Bone marrow (tissue), 2 donors: ENCODE data around the gene HSPA12A.

Source experiments
- DNase-seq, 2 donors: peaks; one replicate each; lab custom pipeline; 2025; lab: John Stamatoyannopoulos, UW

Gene HSPA12A

DNA sequence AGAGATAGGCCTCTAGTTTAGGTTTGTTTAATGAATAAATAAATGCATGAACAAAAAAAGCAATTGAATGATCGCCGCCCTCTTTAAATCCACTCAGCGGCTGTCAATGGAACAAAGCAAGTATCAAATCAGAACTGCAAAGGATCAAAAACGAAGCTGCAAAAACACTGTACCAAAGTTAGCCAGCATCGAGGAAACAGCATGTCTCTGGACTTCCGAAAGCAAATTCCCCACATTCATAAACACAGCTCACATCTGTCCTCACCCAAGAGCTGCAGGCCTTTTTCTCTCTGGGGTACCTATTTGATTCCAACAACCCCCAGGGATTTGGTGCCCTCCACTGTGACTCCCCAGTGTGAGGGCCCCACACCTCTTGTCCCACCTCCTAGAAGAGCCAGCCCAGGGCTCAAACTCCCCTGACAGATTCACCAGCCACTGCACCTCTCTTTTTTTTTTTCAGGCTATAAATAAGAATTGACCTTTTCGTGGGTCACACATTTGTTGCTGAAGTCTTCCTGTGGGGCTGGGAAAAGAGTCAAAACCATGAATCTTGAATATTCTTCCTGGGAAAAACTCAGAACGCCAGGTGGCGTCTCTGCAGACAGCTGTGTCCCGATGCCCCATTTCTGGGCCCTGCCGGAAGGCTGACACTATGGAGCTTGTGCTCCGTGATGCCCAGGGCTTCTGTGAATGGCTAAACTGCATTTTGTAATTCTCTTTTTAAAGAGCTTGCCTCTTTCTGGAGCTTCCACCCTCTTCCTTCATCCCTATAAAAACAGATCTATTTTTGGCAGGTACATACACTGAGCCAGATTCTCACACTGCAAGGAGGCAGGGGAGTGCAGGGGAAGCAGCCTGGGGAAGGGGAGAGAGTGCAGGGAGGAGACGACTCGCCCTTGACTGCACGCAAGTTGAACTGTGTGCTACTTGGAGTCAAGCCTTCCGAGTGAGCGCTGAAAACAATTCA is 51.7 kb downstream of the HSPA12A start:
- no peak for DNase-seq

DNA sequence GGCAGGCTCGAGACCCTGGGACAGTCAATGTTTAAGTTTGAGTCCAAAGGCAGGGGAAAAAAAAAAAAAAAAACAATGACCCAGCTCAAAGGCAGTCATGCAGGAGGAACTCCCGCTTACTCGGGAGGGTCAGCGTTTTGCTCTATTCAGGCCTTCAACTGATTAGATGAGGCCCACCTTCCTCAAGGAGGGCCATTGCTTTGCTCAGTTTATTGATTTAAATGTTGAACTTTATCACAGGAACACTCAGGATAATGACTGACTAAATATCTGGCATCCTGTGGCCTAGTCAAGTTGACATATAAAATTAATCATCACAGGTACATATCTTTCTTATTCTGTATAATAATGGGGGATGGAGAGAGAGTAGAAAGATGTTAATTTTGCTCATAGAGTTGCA is 52.6 kb downstream of the HSPA12A start:
- no peak for DNase-seq

DNA sequence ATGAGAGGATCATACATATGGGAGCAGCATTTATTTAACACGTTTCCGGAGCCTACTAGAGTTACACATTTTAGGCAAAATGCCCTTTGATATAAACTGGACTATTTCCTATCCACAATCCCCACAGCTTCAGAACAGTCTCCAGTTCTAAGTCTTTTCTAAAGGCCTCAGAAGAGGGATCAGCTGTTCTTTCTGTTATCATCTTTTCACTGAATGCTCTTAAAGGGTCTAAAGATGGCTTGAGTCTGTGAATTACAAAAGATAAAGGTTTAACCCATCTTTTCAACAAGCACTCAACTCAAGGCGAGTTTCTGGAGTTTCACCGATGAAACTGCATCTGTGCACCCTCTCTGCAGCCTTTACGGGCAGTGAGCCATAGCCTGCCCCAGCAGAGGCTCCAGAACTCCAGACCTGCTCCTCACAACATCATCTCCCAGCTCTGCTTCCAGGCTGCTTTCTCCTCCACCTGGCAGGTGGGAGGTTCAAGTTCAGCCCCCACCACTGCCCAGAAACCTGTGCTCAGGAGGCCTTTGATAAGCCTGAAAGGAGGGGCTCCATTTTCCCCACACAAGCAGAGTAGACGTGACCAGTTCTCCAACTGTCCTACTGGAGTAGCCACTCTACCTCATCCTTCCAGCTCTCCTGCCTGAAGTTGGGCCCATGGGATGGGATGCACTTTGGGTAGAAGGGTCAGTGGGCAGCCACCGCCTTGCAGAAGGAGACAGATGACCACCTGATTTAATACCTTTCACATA is 53.4 kb downstream of the HSPA12A start:
- DNase-seq = no peak

DNA sequence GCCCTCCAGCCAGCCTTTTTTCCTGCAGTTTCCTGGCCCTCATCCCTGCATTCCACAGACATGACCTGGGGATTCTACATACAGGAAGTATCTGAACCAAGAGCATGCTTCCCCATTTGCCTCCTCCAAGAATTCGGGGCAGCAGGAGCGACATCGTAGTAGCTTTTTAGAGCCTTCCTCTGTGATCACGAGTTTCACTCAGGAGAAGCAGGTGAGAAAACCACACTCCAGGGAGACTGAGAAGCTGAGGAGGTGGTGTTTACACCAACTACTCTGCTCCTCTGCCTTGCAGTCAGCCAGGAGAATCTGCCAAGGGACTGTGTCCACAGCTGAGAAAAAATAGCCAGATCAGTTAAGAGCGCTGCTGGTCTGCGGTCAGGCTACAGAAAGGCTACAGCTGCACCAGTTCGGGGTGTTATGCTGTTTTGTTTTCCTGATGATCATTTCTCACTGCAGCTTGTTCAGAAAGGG is 54.1 kb downstream of the HSPA12A start:
- no peak for DNase-seq

DNA sequence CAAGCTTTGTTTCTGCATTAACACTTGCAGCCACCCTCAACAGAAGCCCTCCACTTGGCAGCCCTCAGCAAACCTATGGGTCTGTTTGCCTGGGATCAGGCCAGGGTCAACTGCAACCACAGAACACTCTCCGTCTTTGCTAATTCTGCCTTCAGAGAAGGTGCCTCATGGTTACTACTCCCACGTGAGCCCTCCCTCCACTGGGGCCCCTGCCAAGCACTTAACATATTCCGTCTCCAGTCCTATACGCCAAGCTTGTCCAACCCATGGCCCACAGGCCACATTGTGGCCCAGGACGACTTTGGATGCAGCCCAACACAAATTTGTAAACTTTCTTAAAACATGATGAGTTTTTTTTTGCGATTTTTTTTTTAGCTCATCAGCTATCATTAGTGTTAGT is 54.7 kb downstream of the HSPA12A start:
- no peak for DNase-seq

DNA sequence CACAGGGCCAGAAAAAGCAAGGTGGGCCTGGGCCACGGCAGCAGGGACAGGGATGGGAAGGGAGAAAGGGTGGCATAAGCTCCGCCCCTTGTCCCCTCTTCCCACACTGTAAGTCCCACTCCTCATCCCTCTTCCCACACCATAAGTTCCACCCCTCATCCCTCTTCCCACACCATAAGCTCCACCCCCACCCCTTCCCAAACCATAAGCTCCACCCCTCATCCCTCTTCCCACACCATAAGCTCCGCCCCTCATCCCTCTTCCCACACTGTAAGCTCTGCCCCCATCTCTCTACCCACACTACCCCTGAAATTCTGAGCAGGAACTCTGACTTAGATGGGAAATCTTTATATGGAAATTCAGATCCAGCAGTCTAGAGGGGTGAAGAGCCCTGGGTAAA is 55.7 kb downstream of the HSPA12A start:
- no peak for DNase-seq

DNA sequence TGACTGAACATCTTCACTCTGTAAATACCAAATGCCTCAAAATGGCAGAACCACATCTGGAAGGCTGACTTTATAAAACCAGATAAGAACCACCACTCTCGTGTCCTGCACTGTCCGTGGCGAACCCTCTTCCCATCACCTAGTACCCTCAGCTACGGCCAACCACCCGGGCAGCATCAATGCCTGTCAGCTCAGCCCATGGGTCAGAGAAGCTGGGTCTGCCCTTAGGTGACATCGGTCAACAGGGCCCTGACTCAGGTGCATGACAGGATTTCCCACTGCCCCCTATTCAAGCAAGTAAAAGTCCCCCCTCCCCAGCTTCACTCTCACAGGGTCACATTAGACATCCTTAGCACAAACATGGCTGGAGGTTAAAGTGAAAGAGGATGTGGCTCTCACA is 56.6 kb downstream of the HSPA12A start:
- DNase-seq = no peak

DNA sequence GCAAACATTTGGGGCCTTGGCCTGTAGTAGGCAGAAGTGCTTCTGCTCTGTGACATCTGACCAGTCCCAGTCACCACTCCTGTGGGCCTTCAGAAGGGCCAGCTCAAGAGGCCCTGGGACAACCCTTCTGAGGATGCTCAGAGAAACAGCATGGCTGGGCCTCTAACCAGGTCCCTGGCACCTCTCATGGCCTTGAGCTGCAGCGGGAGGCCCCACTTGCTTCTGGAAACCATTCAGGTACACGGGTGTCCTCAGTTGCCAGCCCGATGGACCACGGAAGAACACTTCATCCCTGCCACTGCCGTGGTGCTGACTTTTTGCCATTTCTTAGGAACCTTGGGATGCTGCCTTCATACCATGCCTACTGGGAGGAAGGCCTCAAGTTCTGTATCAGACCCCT is 57.6 kb downstream of the HSPA12A start:
- no peak for DNase-seq

DNA sequence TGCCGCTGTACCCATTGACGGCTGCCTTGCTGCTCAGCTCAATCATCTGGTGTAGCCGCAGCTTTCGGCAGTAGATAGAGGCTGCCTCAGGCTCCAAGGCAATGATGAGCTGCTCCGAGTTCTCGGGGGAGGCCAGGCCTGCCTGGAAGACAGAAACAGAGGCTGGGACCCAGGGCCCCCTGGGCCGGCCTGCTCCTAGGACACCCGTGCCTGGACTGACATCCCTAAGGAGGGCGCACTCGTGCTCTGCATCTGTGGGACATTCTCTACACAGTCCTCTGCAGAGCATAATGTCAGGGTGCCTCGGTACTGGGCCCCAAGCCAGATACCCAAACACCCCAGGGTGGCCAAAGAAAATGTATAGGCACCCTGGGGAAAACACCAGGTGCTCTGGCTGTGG is 58.5 kb downstream of the HSPA12A start:
- no peak for DNase-seq

DNA sequence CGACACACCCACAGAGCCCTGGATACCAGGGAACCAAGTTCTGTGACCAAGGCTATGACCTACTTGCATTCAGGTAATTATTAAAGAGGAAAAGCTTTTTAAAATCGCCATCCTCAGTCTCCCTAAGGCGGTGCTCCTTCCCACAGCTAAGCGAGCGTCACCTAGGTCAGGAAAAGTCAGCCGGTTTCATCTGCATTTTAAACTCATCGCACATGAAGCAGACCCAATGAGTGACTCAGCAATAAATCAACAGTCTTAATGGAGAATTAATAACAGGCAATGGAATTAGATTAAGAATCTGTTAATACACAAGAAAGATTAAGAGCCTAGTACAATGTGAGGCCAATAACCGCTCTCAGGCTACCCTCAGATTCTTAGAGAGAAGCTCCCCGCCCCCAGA is 59.2 kb downstream of the HSPA12A start:
- no peak for DNase-seq

DNA sequence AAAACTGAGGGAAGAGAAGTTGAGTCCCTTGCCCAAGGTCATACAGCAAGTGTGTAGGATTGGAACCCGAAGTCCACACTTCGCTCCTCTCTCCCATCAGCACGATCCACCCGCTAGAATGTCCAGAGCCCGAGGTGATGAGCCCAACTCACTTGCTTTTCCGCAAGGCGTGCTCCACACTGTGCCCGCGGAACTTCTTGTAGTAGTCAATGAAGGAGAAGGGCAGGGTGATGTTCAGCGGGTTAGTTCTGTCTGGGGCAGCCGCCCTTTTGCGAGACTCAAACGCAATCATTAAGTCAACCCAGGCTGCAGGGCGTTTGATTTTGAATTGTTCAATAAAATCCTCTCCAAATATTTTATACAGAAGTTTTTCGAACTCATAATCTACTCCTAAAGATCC is 63.0 kb downstream of the HSPA12A start:
- no peak for DNase-seq

DNA sequence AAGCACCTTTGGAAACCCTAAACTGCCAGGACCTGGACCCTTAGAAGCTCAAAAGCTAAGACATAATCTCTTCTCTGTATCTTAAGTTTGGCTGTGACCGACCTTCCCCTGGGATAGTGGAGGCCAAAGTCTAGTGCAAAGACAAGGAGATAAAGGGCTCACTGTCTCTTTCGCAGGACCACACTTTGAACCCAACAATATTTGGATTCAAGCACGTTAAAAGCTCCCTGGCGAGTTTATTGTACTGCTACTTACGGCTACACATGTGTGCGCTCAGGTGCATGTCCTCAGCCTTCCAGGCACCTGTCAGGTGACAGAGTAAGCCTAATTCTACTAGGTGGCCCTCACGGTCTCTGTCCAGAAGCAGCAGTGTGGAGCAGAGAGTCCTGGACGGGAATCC is 65.7 kb downstream of the HSPA12A start:
- DNase-seq = no peak

DNA sequence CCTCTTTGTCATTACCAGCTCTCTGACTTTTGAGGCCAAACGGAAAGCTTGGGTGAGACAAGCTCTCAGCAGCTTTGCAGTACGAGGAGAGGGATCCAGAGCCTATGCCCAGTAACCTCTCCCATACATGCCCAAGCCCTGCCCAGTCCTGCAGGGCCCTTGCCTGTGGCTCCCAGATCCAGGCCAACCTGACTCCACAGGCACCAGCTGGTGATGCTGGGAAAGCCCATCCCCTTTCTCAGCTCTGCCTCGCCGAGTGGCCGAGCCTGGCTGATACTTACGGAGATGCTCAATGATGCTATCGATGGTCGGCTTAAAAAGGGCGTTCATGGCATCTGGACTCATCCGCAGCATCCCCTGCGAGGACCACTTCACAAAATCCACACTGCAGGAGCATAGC is 66.2 kb downstream of the HSPA12A start:
- no peak for DNase-seq

DNA sequence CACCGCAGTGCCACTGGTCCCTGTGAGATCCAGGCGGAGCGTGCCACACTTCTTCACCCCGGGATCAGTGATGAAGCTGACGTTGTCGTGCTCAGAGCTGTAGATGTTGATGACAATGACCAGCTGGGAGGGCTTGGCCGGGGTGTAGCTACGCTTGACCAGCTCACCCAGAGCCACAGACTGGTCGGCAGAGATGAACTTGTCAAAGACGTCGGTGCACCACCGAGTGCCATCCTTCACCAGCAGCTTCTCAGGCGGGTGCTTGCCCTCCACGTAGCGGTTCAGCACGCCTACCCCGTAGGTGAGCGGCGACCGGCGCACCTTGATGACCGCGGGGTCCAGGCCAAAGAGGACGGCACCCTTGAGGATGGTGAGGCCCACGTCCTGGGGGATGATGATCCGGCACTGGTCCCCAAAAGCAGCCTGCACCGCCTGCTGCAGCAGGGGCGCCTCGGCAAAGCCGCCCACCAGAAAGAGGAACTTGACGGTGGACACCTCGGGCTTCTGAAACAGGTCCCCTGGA is 67.4 kb downstream of the HSPA12A start:
- no peak for DNase-seq

DNA sequence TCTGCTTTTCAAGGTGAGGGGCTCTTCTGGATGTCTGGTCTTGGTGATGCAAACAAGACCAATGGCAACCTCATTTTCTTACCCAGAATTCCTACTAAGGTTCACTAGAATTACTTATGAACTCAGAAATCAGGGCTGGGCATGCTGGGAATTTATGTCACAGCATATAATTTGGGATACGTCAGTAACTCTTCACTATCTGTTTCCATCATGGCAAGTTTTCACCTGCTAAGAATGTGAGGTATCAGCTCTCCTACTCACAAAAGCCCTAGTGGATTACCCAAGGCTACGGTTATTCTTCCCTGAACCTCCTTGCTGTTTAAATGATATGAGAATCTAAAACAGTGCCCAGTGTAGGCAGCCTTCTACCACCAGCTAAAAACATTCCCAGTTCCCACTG is 68.5 kb downstream of the HSPA12A start:
- DNase-seq = no peak

DNA sequence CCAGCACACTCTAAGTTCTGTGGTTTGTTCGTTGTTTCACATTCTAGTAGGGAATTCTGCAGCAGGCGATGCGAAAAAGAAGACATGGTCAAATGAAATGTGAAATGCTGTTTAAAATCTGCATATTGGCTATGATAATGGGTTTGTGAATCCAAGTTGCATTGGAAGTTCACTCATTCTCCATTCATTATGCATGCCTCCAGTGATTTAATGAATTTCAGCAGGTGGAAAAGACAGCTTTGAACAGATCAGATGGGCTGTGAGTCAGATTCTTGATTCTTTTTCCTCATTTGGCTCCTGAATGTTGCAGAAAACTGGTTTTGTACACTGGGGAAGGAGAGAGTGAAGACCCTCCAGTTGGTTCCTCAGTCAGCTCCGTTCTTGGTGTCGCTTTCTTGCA is 69.5 kb downstream of the HSPA12A start:
- DNase-seq = no peak

DNA sequence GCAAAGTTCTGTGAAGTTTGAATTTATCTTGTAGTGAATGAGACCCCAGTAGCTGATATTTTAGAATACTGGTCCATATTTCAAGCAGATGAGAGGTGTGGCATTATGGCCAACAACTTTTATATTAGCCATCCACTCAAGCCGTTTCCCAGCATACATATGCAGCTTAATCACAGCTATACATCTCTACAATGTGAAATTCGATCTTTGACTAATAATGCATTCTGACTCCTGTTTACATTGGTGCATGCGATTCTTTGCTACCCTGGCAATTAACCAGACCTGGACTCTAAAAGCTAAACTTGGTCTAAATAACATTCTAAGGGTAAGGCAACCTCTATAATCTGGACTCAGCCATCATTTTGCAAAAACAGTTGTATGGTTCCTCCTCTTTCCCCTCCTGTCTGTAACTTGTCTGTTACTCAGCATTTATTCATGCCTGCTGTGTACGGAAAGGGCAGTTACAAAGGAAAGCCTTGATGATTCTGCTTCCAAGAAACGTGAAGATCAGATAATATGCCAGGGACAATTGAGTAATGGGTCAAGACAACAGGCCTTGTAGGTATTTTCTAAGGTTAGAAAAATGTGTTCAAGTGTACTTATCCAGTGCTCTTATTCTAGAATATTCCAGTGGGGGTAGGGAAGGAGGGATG is 71.0 kb downstream of the HSPA12A start:
- DNase-seq = no peak

DNA sequence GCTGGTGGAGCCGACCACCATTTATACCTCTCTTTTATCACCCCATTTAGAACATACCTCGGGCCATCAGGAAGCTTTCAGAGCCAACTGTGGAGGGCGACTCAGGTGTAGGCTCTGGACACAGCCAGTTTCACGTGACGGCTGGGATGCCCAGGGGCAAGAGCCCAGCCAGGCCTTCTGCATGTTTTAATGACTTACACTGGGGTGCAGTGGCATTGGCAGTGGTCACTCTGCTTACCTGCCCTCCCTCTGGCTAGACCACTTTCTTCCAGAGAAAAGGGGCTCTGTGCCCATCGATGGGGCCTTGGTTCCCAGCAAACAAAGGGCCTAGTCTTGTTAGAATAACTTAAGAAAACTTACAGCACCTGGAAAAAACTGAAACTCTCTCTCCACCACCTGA is 71.7 kb downstream of the HSPA12A start:
- no peak for DNase-seq

DNA sequence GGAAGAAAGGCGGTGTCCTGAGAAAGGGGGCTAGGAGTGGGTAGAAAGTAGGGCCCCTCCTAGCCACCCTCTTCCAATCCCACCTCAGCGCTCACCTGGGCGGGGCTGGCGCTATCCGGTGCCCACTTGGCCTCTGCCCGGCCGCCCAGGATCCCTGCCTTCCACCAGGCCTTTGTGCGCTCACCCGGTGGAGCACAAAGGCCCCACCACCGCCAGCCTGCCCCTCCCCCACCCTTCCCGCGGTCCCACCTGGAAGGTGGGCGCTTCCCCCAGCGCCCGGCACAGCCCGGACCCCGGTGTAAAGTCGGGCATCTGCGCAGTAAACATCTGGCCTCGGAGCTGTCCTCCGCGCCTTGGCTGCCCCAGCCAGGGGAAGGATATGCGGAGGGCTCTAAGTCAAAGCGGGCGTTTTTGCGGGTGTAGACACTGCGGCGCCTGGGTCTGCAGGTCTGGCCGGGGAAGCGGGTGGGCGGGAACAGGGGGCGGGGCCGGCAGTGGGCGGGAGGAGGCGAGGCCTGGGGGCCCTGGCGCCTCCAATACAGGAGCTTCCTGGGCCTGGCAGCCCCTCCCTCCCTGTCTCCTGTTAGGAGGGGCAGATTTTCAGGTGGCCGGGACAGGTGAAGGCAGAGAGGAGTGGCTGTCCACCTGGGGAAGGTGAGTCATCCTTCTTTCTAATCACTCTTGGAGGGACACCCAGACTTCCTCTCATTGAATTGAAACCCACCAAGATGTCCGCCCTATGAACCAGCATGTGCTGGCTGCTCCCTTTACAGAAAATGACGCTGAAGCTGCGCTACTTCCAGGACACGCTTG is 72.3 kb downstream of the HSPA12A start:
- no peak for DNase-seq

DNA sequence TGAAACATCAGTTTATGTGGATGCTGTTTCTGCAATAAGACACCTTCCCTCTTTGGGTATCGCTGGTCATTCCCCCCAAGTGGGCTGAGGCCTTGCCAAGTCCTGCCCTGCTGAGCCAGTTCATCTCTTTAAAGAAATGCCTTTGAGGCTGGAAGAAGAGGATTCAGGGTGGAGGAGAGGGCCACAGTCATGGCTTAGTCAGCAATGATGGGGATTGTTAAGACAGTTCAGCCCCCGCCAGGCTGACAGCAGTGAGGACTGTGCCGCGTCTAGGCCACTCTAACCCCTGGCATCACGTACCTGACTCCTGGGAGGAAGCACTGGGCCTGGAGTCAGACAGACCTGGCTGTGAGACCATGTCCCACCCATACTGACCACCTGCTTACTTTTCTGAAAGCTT is 73.3 kb downstream of the HSPA12A start:
- no peak for DNase-seq

DNA sequence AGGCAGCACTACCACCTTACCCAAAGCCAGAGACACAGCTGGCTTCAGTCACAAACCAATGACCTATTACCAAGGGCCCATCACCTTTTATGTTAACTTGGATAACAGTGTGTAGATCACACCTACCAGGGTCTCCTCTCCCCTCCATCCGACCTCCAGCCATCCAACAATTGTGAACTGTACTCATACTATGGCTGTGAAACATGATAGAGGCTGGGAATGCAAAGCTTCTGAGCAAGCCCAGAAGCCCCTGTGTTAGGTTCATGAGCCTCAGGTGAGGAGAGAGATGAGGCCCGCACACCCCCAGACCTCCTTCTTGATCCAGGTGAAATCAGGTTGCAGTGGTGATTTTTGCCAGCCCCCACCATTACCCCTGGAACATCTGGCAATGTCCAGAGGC is 73.9 kb downstream of the HSPA12A start:
- no peak for DNase-seq

DNA sequence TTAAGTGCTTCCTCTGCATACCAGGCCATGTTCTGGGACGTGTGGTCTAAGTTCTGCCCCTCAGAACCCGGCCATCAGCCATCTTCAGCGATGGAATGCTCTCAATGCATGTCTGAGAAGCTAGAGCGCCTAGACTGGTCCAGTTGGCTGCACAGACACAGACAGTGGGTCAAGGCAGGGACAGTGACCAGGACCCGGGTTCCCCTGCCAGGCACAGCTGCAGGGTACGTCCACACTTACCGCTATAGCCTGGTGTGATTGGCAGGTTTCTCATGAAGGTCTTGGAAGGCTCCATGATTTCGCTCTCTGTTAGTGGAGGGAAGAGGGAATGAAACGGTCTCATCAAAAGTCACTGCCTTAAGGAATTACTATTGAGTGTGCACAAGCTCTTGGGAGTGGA is 74.3 kb downstream of the HSPA12A start:
- no peak for DNase-seq
